HG03460 (cell line): Measurements from ENCODE around the gene PLEKHO1.
"Not testable (repeated sequence)": the region's sequence is repeated elsewhere in the genome, so short reads cannot be mapped to it uniquely, and the experiment has no call there.

Source experiments
- ATAC-seq: cut with Tn5 transposase; IDR thresholded peaks from one replicate; pipeline ENCODE4 v1.9.1; 2021; ENCODE audit not compliant: unreplicated experiment

PLEKHO1 gene

DNA sequence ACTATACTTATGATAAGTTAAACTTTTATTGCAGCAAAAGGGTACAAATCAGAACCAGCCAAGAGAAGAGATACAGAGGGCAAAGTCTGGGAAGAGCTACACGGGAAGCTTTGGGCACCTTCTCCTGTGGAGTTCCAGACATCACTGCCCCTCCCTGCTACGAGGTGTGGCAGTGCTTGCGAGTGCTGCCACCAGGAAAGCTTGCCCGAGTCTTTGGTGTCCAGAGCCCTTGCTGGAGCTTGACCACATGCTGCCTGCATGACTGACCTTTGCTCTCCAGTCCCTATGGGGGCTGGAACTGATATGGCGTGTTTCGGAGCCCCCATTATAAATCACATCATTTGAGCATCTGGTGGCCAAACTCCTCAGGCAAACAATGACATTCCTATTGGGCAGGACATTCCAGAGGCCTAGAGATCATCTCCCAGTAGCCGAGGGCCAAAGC is 23.4 kb downstream of the PLEKHO1 start:
- no peak for ATAC-seq

DNA sequence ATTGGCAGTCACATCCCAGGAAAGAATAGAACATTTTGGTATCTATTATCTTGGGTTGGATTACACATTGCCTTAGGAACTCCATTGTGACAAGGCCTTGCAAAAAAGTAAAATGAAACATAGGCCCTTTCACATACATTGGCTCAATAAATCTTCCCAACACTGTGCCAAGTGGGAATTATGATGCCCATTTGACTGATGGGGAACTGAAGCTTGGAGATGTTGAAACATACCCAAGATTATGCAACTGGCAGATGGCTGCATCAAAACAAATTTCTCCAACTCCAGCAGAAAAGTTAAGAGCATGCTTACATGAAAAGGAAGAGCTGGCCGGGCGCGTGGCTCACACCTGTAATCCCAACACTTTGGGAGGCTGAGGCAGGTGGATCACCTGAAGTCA is 26.9 kb downstream of the PLEKHO1 start:
- ATAC-seq: no peak

DNA sequence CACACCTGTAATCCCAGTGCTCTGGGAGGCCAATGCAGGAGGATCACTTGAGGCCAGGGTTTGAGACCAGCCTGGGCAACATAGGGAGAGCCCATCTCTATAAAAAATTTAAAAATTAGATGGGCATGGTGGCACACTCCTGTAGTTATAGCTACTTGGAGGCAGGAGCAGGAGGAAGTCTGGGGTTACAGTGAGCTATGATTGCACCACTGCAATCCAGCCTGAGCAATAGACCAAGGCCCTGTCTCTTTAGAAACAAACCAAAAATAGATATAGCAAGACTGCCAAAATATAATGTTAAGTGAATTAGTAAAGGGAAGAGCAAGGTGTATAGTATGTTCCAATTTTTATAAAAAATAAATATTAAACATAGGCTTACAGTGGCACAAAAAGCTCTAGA is 28.8 kb downstream of the PLEKHO1 start:
- ATAC-seq: no peak

DNA sequence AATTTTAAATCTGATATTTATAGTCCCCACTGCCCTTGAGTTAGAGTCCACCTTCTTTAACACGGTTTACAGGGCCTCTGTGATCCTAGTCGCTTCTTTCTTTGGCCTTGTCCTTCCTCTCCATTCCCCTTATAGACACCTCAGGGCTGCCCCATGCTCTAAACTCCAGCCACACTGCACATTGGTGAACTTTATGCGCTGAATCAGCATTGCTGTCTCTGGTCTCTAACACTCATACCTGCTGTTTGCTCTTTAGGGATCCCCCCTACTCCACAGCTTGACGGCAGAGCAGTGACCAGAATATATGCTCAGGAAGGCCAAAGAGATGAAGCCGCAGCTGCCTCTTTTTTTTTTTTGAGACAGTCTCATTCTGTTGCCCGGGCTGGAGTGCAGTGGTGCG is 30.2 kb downstream of the PLEKHO1 start:
- ATAC-seq: no peak

DNA sequence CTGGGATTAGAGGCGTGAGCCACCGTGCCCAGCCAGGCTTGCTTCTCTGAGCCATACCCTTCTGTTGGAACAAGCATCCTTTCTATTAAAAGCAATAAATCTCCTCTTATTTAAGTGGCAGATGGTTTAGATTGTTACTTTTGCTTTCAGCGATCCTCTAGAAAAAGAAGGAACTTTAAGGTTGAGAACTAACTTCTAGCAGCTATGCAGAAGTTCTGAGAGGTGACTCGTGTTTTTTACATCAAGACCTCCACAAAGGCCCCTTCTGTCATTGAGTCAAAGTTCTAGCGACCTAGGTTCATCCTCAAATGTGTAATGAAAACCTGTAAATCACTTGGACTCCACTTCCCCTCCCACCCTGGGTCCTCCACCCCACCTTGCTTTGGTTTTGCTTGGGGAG is 30.8 kb downstream of the PLEKHO1 start:
- no peak for ATAC-seq

DNA sequence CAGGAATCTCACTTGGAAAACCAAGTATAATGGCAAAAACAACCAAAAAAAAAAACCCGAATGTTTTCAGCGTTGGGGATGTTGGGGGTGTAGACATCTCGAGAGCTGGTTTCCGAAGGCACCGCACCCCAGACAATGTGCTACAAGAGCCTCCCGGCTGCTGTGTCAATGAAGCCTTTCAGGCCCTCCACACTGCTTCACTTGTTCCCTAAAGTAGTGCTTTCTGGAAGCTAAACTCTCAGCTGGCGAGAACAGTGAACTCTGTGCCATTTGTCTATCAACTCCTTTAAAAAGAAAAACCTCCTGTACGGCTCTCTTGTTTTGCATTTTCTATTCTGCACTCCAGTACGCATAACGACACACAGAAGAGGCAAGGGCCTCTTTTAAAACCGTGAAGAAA is 32.5 kb downstream of the PLEKHO1 start:
- no peak for ATAC-seq

DNA sequence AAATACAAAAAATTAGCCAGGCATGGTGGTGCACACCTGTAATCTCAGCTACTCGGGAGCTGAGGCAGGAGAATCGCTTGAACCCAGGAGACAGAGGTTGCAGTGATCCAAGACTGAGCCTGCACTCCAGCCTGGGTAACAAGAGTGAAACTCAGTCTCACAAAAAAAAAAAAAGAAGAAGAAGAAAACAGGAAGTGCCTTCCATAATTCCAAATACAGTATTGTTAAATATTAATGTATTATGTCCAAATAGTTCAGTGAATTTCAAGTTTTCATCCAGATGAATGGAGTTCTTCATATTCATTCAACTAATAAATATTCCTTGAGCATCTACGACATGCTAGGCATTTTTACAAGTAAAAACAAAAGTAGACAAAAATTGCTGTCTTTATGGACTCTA is 33.3 kb downstream of the PLEKHO1 start:
- ATAC-seq: no peak

DNA sequence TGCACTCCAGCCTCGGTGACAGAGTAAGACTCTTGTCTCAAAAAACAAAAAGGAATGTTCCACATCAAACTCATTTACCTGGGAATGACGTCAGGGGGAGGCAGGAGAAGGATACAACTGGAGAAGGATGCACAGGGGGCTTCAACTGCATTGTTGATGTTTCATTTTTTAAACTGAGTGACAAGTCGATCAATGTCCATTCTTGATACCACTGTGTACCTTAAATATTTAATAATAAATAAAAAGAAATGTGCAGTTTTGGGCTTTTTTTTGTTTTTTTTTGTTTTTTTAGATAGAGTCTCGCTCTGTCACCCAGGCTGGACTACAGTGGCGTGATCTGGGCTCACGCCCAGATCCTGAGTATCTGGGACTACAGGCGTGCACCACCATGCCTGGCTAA is 35.8 kb downstream of the PLEKHO1 start:
- no peak for ATAC-seq

DNA sequence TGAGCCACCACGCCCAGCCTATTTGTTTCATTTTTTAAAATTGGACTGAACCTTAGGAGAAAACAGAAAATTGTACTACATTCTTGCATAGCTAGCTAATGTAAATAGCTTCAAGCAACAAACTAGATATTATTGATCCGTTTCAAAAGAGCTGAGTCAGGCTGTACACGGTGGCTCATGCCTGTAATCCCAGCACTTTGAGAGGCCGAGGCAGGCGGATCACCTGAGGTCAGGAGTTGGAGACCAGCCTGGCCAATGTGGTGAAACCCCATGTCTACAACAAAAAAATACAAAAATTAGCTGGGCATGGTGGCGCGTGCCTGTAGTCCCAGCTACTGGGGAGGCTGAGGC is 36.7 kb downstream of the PLEKHO1 start:
- not testable (repeated sequence) for ATAC-seq

DNA sequence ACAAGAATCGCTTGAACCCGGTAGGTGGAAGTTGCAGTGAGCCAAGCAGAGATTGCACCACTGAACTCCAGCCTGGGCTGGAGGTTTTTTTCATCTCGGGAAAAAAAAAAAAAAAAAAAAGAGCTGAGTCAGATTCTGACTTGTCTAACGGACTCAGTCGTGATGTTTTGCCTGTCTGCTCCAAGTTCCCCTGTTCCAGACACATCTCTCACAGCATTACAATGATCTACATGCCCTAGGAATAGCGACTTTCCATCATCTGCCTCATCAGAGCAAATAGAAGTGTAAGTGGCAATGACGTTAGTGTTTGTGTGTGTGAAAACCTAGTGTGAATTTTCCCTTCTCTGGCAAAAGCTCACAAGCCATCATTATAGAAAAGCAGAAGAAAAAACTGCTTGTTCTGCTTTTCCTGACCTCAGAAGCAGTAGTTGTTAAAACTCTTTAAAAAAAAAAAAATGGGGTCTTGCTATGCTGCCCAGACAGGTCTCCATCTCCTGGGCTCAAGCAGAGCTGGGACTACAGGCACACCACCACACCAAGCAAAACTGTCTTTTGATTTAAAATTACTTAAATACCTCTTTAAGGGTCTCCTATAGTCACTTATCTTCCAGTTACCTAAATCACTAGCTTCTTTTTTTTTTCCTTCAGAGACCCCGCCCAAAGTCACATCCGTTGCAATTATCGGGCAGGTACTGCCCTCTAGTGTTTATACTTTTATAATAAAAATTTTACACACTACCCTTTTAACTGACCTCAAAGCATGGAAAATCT is 37.3 kb downstream of the PLEKHO1 start:
- ATAC-seq: no peak

DNA sequence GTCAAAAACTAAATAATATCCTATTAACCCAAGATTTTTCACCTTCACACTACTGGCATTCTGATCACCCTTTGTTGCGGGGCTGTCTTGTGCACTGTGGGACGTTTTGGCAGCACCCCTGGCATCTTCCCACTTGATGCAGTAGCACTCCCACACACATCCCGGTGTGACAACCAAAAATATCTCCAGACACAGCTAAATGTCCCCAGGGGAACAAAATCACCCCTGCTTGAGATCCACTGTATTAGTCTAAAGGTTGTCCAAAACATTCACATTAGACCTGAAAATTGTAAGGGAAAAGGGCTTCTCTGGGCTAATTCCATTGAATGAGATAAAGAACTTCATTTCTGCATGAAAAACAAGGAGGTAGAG is 37.8 kb downstream of the PLEKHO1 start:
- no peak for ATAC-seq

DNA sequence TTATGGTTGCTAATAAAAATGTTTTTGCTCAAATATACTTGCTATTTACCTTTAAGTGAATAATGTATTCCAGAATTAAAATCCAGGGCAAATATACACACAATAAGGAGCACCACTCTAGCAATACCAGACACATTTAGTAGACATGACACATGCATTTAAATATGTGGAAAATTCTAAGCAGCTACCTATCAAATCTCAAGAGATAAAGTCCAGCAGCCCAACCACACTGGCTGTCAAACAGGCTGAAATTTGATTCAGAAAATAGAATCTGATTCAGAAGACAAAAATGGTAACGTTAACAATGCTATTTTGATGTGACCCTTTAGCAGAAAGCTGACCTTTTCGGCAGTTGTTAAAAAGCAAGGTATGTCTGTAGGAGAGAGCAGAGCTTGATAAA is 42.3 kb downstream of the PLEKHO1 start:
- no peak for ATAC-seq

DNA sequence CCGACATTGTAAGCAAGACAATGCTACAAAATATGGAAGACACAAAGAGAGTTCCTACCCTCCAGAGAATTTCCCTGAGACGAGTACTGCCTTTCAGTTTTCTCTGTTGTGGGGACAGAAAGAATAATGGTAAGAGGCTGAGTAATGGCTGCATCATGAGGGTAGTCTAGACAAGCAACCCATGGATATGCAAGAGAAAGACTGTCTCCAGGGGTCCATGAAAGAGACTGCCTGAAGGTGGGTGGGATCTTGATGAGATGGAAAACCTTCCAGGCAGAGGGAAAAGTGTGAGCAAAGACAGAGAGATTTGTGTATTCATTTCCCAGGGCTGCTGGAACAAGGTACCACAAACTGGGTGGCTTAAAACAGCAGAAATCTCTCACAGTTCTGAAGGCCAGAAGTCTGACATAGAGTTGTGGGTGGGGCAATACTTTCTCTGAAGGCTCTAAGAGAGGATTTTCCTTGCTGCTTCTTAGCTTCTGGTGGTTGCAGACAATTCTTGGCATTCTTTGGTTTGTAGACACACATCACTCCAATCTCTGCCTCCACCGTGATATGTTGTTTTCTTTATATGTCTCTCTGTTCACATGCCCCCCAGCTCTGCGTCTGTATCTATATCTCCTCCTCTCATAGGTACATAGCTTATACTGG is 44.8 kb downstream of the PLEKHO1 start:
- no peak for ATAC-seq

DNA sequence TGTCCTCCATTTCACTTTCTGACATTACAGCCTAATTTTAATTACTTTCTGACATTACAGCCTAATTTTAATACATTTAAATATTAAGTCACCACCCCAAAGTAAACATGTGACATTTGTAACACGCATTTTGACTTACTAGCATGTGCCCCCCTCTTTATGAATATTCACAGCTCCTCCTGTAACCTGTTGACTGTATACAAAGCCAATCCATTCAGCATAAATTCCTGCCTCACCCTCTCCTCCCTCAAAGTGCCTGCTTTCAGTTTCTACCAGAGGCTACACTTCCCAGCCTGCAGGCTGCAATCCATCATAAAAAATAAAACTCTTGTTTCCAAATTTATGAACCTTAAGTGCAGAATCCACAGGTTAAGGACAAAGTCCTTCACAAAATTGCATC is 46.7 kb downstream of the PLEKHO1 start:
- no peak for ATAC-seq

DNA sequence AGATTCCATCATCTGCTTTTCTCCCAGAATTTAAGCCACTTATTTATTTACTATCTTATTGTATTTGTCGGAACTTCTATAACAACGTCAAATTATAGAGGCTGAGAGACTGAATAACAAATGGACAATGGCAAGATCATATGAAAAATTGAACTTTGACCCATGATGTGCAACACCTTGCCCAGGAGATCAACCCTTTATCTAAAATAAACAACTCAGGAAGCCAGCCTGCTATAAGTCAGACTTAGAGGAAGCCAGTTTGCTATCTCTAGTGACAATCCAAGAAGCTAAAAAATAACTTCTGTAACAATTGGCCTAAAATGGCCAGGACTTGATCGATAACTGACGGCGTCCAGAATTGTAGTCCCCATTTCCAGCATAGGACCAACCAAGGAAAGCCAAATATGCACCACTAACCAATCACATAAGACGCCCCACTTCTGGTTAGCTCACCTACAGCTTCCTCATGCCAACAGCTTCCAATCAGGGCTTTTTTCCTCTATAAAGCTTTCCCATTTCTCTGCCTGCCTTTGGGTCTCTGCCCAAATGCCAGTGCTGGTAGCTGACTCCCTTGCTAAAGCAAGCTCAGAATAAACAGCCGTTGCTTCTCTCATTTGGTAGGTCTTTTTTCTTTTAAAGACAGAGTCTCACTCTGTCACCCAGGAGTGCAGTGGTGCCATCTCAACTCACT is 57.7 kb downstream of the PLEKHO1 start:
- no peak for ATAC-seq

DNA sequence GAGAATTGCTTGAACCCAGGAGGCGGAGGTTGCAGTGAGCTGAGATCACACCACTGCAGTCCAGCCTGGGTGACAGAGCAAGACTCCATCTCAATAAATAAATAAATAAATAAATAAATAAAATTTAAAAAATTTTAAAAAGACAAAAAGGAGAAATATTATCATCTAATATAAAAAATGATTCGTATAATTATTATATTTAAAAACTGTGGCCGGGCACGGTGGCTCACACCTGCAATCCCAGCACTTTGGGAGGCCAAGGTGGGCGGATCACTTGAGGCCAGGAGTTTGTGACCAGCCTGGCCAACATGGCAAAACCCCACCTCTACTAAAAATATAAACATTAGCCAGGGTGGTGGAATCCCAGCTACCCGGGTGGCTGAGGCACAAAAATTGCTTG is 58.7 kb downstream of the PLEKHO1 start:
- ATAC-seq: not testable (repeated sequence)
